HEK293 (cell line): ENCODE measurements around the gene KLK13.
A peak's percentile ranks its signal among the peaks of the same experiment; 100 is the strongest.

Experiments used
- MYNN ChIP-seq: fragments of 450-650 bp; formaldehyde crosslinking; IDR thresholded peaks from 2 replicates; pipeline ENCODE4 v1.5.1; 2016; ENCODE audit warnings: missing biosample characterization, missing genetic modification characterization, borderline replicate concordance
- WT1 ChIP-seq: fragments of 450-650 bp; formaldehyde crosslinking; IDR thresholded peaks from 2 replicates; pipeline ENCODE4 v1.5.1; 2016; ENCODE audit warnings: missing biosample characterization, missing genetic modification characterization
- ZBTB7A ChIP-seq: fragments of 450-650 bp; formaldehyde crosslinking; IDR thresholded peaks from 2 replicates; pipeline ENCODE4 v1.5.1; 2016; ENCODE audit warnings: low read depth, missing biosample characterization, missing genetic modification characterization
- ZNF184 ChIP-seq: fragments of 450-650 bp; IDR thresholded peaks from 2 replicates; pipeline ENCODE4 v1.5.1; 2018; ENCODE audit warnings: missing biosample characterization, mild to moderate bottlenecking, missing genetic modification characterization
- ZNF350 ChIP-seq: fragments of 450-650 bp; formaldehyde crosslinking; IDR thresholded peaks from 2 replicates; pipeline ENCODE4 v1.5.0; 2017; ENCODE audit warnings: missing biosample characterization, mild to moderate bottlenecking, missing genetic modification characterization
- ZNF629 ChIP-seq: fragments of 450-650 bp; formaldehyde crosslinking; IDR thresholded peaks from 2 replicates; pipeline ENCODE4 v1.5.1; 2017; ENCODE audit warnings: missing biosample characterization, missing genetic modification characterization
- TF ChIP-seq, protein P1 (sequence below): fragments of 450-650 bp; formaldehyde crosslinking; IDR thresholded peaks from 2 replicates; pipeline ENCODE4 v1.5.1; 2016; ENCODE audit warnings: missing biosample characterization, missing genetic modification characterization
- TF ChIP-seq, protein P2 (sequence below): fragments of 450-650 bp; formaldehyde crosslinking; IDR thresholded peaks from 2 replicates; pipeline ENCODE4 v1.5.1; 2016; ENCODE audit warnings: missing biosample characterization, missing genetic modification characterization
- TF ChIP-seq, protein P3 (sequence below): fragments of 450-650 bp; formaldehyde crosslinking; IDR thresholded peaks from 2 replicates; pipeline ENCODE4 v1.5.1; 2016; ENCODE audit warnings: missing biosample characterization, missing genetic modification characterization, low read depth
- TF ChIP-seq, protein P4 (sequence below): fragments of 450-650 bp; formaldehyde crosslinking; IDR thresholded peaks from 2 replicates; pipeline ENCODE4 v1.5.1; 2016; ENCODE audit warnings: missing biosample characterization, missing genetic modification characterization
- TF ChIP-seq, protein P5 (sequence below): fragments of 450-650 bp; formaldehyde crosslinking; IDR thresholded peaks from 2 replicates; pipeline ENCODE4 v1.5.1; 2016; ENCODE audit warnings: missing biosample characterization, missing genetic modification characterization
- TF ChIP-seq, protein P6 (sequence below): fragments of 450-650 bp; formaldehyde crosslinking; IDR thresholded peaks from 2 replicates; pipeline ENCODE4 v1.5.1; 2016; ENCODE audit warnings: missing biosample characterization, missing genetic modification characterization

DNA sequence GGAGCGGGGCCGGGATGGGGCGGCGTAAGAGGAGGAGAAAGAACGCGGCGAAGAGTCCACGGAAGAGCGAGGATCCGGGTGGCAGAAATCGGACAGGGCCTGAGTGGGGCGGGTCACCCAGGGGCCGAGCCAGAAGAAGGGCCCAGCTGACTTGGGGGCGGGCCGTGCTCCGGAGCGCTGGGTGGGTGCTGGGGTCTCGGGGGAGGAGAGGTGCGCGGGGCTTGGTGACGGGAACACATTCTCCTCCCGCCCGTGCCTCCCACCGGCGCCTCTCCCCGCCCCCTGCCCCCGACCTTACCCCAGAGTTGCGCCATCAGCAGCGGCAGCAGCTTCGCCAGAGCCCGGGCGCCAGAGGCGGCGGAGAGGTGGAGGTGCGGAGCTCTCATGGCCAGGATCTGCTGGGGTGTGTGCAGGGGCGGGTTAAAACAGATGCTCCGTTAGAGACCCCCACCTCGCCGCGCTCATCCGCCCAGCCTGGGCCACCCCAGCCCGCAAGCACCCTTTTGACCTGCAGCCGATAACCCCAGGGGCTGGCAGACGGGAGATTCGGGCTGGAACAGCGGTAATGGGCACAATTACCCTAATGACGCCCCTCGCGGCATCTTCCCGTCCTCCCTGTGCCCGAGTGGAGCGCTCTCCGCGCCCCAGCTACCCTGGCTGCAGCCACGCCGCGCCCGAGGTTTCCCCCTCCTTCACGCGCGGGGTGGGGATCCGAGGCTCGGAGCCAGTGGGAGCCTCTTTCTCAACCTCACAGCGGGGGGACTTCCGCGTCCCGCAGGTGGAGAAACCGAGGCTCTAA is 45.9 kb downstream of the KLK13 start:
- TF ChIP-seq, protein P1, sequence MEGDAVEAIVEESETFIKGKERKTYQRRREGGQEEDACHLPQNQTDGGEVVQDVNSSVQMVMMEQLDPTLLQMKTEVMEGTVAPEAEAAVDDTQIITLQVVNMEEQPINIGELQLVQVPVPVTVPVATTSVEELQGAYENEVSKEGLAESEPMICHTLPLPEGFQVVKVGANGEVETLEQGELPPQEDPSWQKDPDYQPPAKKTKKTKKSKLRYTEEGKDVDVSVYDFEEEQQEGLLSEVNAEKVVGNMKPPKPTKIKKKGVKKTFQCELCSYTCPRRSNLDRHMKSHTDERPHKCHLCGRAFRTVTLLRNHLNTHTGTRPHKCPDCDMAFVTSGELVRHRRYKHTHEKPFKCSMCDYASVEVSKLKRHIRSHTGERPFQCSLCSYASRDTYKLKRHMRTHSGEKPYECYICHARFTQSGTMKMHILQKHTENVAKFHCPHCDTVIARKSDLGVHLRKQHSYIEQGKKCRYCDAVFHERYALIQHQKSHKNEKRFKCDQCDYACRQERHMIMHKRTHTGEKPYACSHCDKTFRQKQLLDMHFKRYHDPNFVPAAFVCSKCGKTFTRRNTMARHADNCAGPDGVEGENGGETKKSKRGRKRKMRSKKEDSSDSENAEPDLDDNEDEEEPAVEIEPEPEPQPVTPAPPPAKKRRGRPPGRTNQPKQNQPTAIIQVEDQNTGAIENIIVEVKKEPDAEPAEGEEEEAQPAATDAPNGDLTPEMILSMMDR = no peak
- TF ChIP-seq, protein P2, sequence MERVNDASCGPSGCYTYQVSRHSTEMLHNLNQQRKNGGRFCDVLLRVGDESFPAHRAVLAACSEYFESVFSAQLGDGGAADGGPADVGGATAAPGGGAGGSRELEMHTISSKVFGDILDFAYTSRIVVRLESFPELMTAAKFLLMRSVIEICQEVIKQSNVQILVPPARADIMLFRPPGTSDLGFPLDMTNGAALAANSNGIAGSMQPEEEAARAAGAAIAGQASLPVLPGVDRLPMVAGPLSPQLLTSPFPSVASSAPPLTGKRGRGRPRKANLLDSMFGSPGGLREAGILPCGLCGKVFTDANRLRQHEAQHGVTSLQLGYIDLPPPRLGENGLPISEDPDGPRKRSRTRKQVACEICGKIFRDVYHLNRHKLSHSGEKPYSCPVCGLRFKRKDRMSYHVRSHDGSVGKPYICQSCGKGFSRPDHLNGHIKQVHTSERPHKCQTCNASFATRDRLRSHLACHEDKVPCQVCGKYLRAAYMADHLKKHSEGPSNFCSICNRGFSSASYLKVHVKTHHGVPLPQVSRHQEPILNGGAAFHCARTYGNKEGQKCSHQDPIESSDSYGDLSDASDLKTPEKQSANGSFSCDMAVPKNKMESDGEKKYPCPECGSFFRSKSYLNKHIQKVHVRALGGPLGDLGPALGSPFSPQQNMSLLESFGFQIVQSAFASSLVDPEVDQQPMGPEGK (tag by site-specific recombination) = peak; percentile 72; the same call in 1 of the 2 replicates
- TF ChIP-seq MYNN (tag by site-specific recombination) (no peak), ZNF629 (tag by site-specific recombination) (no peak), ZNF184 (no peak), WT1 (no peak), ZNF350 (no peak), ZBTB7A (tag by site-specific recombination) (0 out of 2 replicates have a peak, but pooled peaks have one; percentile 37)
- TF ChIP-seq, protein P3, sequence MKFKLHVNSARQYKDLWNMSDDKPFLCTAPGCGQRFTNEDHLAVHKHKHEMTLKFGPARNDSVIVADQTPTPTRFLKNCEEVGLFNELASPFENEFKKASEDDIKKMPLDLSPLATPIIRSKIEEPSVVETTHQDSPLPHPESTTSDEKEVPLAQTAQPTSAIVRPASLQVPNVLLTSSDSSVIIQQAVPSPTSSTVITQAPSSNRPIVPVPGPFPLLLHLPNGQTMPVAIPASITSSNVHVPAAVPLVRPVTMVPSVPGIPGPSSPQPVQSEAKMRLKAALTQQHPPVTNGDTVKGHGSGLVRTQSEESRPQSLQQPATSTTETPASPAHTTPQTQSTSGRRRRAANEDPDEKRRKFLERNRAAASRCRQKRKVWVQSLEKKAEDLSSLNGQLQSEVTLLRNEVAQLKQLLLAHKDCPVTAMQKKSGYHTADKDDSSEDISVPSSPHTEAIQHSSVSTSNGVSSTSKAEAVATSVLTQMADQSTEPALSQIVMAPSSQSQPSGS (tag by site-specific recombination) = no peak
- TF ChIP-seq, protein P4, sequence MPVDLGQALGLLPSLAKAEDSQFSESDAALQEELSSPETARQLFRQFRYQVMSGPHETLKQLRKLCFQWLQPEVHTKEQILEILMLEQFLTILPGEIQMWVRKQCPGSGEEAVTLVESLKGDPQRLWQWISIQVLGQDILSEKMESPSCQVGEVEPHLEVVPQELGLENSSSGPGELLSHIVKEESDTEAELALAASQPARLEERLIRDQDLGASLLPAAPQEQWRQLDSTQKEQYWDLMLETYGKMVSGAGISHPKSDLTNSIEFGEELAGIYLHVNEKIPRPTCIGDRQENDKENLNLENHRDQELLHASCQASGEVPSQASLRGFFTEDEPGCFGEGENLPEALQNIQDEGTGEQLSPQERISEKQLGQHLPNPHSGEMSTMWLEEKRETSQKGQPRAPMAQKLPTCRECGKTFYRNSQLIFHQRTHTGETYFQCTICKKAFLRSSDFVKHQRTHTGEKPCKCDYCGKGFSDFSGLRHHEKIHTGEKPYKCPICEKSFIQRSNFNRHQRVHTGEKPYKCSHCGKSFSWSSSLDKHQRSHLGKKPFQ (tag by site-specific recombination) = no peak; the same call in 1 of the 2 replicates
- TF ChIP-seq, protein P5, sequence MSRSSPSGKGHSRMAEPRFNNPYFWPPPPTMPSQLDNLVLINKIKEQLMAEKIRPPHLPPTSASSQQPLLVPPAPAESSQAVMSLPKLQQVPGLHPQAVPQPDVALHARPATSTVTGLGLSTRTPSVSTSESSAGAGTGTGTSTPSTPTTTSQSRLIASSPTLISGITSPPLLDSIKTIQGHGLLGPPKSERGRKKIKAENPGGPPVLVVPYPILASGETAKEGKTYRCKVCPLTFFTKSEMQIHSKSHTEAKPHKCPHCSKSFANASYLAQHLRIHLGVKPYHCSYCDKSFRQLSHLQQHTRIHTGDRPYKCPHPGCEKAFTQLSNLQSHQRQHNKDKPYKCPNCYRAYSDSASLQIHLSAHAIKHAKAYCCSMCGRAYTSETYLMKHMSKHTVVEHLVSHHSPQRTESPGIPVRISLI (tag by site-specific recombination) = no peak
- TF ChIP-seq, protein P6, sequence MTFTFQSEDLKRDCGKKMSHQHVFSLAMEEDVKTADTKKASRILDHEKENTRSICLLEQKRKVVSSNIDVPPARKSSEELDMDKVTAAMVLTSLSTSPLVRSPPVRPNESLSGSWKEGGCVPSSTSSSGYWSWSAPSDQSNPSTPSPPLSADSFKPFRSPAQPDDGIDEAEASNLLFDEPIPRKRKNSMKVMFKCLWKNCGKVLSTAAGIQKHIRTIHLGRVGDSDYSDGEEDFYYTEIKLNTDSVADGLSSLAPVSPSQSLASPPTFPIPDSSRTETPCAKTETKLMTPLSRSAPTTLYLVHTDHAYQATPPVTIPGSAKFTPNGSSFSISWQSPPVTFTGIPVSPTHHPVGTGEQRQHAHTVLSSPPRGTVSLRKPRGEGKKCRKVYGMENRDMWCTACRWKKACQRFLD (tag by site-specific recombination) = no peak
